Epithelial cell of proximal tubule (primary cell): ENCODE measurements around the gene GLYATL1. TPM values are rescaled to one million over a fixed set of nuclear protein-coding genes. Genes with fewer than 3 reads are reported as not detected.
A peak's percentile ranks its signal among the peaks of the same experiment; 100 is the strongest.

Experiments
- DNase-seq: peaks from one replicate; pipeline ENCODE4 v3.0.0-alpha.2; 2011; ENCODE audit warnings: low read depth
- H3K4me3 ChIP-seq: 2 replicates; pipeline ENCODE4 v1.5.1; 2011; ENCODE audit warnings: low read depth, mild to moderate bottlenecking, low read length
- CTCF ChIP-seq: conservative IDR thresholded peaks from 2 replicates; pipeline ENCODE4 v1.5.1; 2012; ENCODE audit warnings: low read depth, mild to moderate bottlenecking, low read length
- total RNA-seq: library from RNA; depleted of rRNA; stranded (reverse); fragments of >200 nt; gene quantifications from 2 replicates; pipeline ENCODE4 v1.2.3, GENCODE V29; 2015

The GLYATL1 gene
- total RNA-seq, 1 donor from 2014 or later, result 1.7 TPM

GRCh38 chr11:58957922-58958321 lies 18.6 kb downstream of the GLYATL1 start:
- H3K4me3 ChIP-seq, result no peak overlapping the region
- TF ChIP-seq CTCF, result no peak
- no peak for DNase-seq

- peak; percentile 67 for TF ChIP-seq CTCF
- no peak for DNase-seq
- no peak overlapping the region for H3K4me3 ChIP-seq
Measured at GRCh38 chr11:58958500-58958899, 19.2 kb downstream of the GLYATL1 start.

- DNase-seq, result peak; percentile 76
- TF ChIP-seq CTCF, result peak; percentile 73
- peak overlapping the region; percentile 54 for H3K4me3 ChIP-seq
Measured at GRCh38 chr11:58963551-58964104, 24.3 kb downstream of the GLYATL1 start.

- no peak for TF ChIP-seq CTCF
- no peak overlapping the region for H3K4me3 ChIP-seq
- no peak for DNase-seq
Measured at GRCh38 chr11:58965246-58965985, 26.1 kb downstream of the GLYATL1 start.

GRCh38 chr11:58968251-58968711 lies 29.0 kb downstream of the GLYATL1 start:
- H3K4me3 ChIP-seq, result peak overlapping the region; percentile 31
- peak; percentile 26 for DNase-seq
- no peak for TF ChIP-seq CTCF

GRCh38 chr11:58977470-58977869 lies 38.2 kb downstream of the GLYATL1 start:
- TF ChIP-seq CTCF, result no peak
- H3K4me3 ChIP-seq, result no peak overlapping the region
- no peak for DNase-seq

- no peak for DNase-seq
- TF ChIP-seq CTCF, result no peak
Measured at GRCh38 chr11:58979222-58979621, 39.9 kb downstream of the GLYATL1 start.

More at GRCh38 chr11:58979222-58979621, 39.9 kb downstream of the GLYATL1 start:
- H3K4me3 ChIP-seq, result no peak overlapping the region
